HL-60 (cell line): Measurements from ENCODE around the gene OXSR1.

Experiments used
- CTCF ChIP-seq: IDR thresholded peaks from one replicate; pipeline ENCODE4 v1.5.1; 2011; ENCODE audit warnings: low read length, control low read depth, inconsistent platforms; ENCODE audit not compliant: insufficient read depth
- GABPA ChIP-seq: IDR thresholded peaks from 2 replicates; pipeline ENCODE4 v1.6.1; 2012; ENCODE audit warnings: low read depth
- POLR2AphosphoS5 ChIP-seq: IDR thresholded peaks from 2 replicates; pipeline ENCODE4 v1.6.1; 2012; ENCODE audit warnings: low read depth
- REST ChIP-seq: IDR thresholded peaks from 2 replicates; pipeline ENCODE4 v1.6.1; 2012; ENCODE audit warnings: low read depth; ENCODE audit not compliant: insufficient replicate concordance
- SPI1 ChIP-seq: IDR thresholded peaks from 2 replicates; pipeline ENCODE4 v1.6.1; 2012; ENCODE audit warnings: low read depth, mild to moderate bottlenecking, borderline replicate concordance

GRCh38 chr3:38153221-38153620 is 12.1 kb upstream of the OXSR1 start:
- TF ChIP-seq POLR2AphosphoS5 (no peak), CTCF (no peak), REST (no peak), SPI1 (no peak), GABPA (no peak)
